H1 (cell line): ENCODE measurements around the gene MAPKAP1. TPM values are rescaled to one million over a fixed set of nuclear protein-coding genes. Genes with fewer than 3 reads are reported as not detected.

Source experiments
- CTCF ChIA-PET: fragments of 300-600 bp; sonication (Branson Sonifier 250); formaldehyde crosslinking; loops from one replicate; lab custom pipeline; 2021; ENCODE audit not compliant: partially characterized antibody; lab: Charles Lee
- POLR2A ChIA-PET: fragments of 300-600 bp; sonication (Branson Sonifier 250); formaldehyde crosslinking; loops from one replicate; lab custom pipeline; 2021; ENCODE audit warnings: inconsistent platforms; ENCODE audit not compliant: partially characterized antibody; lab: Charles Lee
- DNase-seq, 2 experiments: peaks; one replicate each; pipeline versions ENCODE4 v3.0.0 to v3.0.0-alpha.2; 2010 to 2022; ENCODE audit warnings: low spot score in 2 of 2, low read depth in 1 of 2, mixed read lengths in 1 of 2
- FAIRE-seq: peaks from 2 replicates; lab custom pipeline; 2011; peaks lifted over from hg19 to GRCh38; lab: Jason Lieb, UNC
- H2AFZ ChIP-seq: 2 replicates; pipeline ENCODE4 v1.8.1; 2012; ENCODE audit warnings: low read length, inconsistent platforms
- H2AK5ac ChIP-seq: 2 replicates; pipeline ENCODE4 v1.6.1; 2013; ENCODE audit warnings: low read depth, low read length
- H2BK120ac ChIP-seq: replicated peaks from 2 replicates; pipeline ENCODE3; 2013; ENCODE audit warnings: low read depth, low read length, inconsistent platforms
- H2BK12ac ChIP-seq: 2 replicates; pipeline ENCODE4 v1.6.1; 2013; ENCODE audit warnings: low read depth, low read length
- H2BK15ac ChIP-seq: 2 replicates; pipeline ENCODE4 v1.6.1; 2013; ENCODE audit warnings: low read length
- H2BK20ac ChIP-seq: 2 replicates; pipeline ENCODE4 v1.6.1; 2013; ENCODE audit warnings: low read length
- H2BK5ac ChIP-seq: 2 replicates; pipeline ENCODE4 v1.6.1; 2013; ENCODE audit warnings: low read depth, low read length
- H3K14ac ChIP-seq: 2 replicates; pipeline ENCODE4 v1.6.1; 2013; ENCODE audit warnings: inconsistent platforms; ENCODE audit not compliant: insufficient read length
- H3K18ac ChIP-seq: 2 replicates; pipeline ENCODE4 v1.6.1; 2013; ENCODE audit warnings: low read length; ENCODE audit errors: extremely low read depth
- H3K23ac ChIP-seq: 2 replicates; pipeline ENCODE4 v1.6.1; 2013; ENCODE audit warnings: inconsistent platforms; ENCODE audit not compliant: insufficient read length
- H3K23me2 ChIP-seq: 2 replicates; pipeline ENCODE4 v1.6.1; 2013; ENCODE audit warnings: low read depth, low read length
- H3K27ac ChIP-seq: 2 replicates; pipeline ENCODE4 v1.6.1; 2011; ENCODE audit warnings: low read depth, low read length, inconsistent platforms
- H3K27me3 ChIP-seq, 4 experiments: replicated peaks in 1 of 4; 1 replicate in 1 of 4; 2 replicates in 3 of 4; pipeline versions ENCODE4 v1.6.1 to v1.8.1; 2011 to 2013; ENCODE audit warnings: low read length in 3 of 4, mild to moderate bottlenecking in 3 of 4, inconsistent platforms in 2 of 4, mixed read lengths in 2 of 4, moderate library complexity in 1 of 4; ENCODE audit not compliant: control insufficient read depth in 3 of 4, insufficient read depth in 3 of 4; ENCODE audit errors: extremely low read depth in 1 of 4
- H3K36me3 ChIP-seq, 4 experiments: 2 replicates each; pipeline versions ENCODE4 v1.6.1 to v1.8.1; 2011 to 2013; ENCODE audit warnings: mild to moderate bottlenecking in 4 of 4, low read length in 3 of 4, moderate library complexity in 2 of 4, control low read depth in 1 of 4, inconsistent platforms in 1 of 4; ENCODE audit not compliant: insufficient read depth in 4 of 4, control insufficient read depth in 2 of 4
- H3K4ac ChIP-seq: replicated peaks from 2 replicates; pipeline ENCODE3; 2013; ENCODE audit warnings: low read length, low read depth, mixed read lengths, inconsistent platforms; ENCODE audit not compliant: insufficient read length
- H3K4me1 ChIP-seq, 4 experiments: replicated peaks in 1 of 4; 1 replicate in 1 of 4; 2 replicates in 3 of 4; pipeline versions ENCODE4 v1.6.1 to v1.8.1; 2011 to 2013; ENCODE audit warnings: low read length in 3 of 4, inconsistent platforms in 2 of 4, mixed read lengths in 1 of 4; ENCODE audit not compliant: insufficient read depth in 4 of 4, control insufficient read depth in 3 of 4
- H3K4me2 ChIP-seq, 2 experiments: 2 replicates each; pipeline versions ENCODE4 v1.6.1 to v1.8.1; 2011 to 2013; ENCODE audit warnings: low read depth in 2 of 2, low read length in 2 of 2, control low read depth in 1 of 2, inconsistent platforms in 1 of 2, mild to moderate bottlenecking in 1 of 2; ENCODE audit not compliant: insufficient read depth in 1 of 2
- H3K4me3 ChIP-seq, 4 experiments: fragments of 200-600, 300-600 bp in 1 of 4; sonication (generic), shearing (Covaris generic), sonication (Bioruptor Twin) in 1 of 4; 2 replicates each; pipeline versions ENCODE4 v1.5.1 to v1.8.1; 2011 to 2016; ENCODE audit warnings: low read length in 4 of 4, low read depth in 3 of 4, control low read depth in 2 of 4, inconsistent platforms in 2 of 4, mild to moderate bottlenecking in 2 of 4, mixed read lengths in 1 of 4, moderate library complexity in 1 of 4; ENCODE audit not compliant: insufficient read depth in 2 of 4; ENCODE audit errors: extremely low read depth in 1 of 4
- H3K56ac ChIP-seq: replicated peaks from 2 replicates; pipeline ENCODE3; 2013; ENCODE audit warnings: low read depth, mild to moderate bottlenecking, mixed read lengths, low read length, inconsistent platforms; ENCODE audit not compliant: insufficient read length
- H3K79me1 ChIP-seq: 2 replicates; pipeline ENCODE4 v1.6.1; 2013; ENCODE audit warnings: low read depth, low read length, control low read depth
- H3K79me2 ChIP-seq, 2 experiments: 2 replicates each; pipeline versions ENCODE4 v1.6.1 to v1.8.1; 2012 to 2013; ENCODE audit warnings: low read length in 2 of 2, mild to moderate bottlenecking in 2 of 2, inconsistent platforms in 1 of 2; ENCODE audit not compliant: insufficient read depth in 2 of 2, control insufficient read depth in 1 of 2
- H3K9ac ChIP-seq, 4 experiments: replicated peaks in 1 of 4; 1 replicate in 1 of 4; 2 replicates in 3 of 4; pipeline versions ENCODE4 v1.6.1 to v1.8.1; 2011 to 2013; ENCODE audit warnings: low read depth in 3 of 4, low read length in 3 of 4, control low read depth in 2 of 4, mild to moderate bottlenecking in 2 of 4, moderate library complexity in 2 of 4, inconsistent platforms in 1 of 4; ENCODE audit errors: extremely low read depth in 1 of 4
- H3K9me3 ChIP-seq, 2 experiments: 2 replicates each; pipeline versions ENCODE4 v1.6.1 to v1.8.1; 2012 to 2013; ENCODE audit warnings: mild to moderate bottlenecking in 2 of 2, moderate library complexity in 2 of 2, control low read depth in 1 of 2, inconsistent platforms in 1 of 2, low read depth in 1 of 2, low read length in 1 of 2, mixed read lengths in 1 of 2; ENCODE audit not compliant: insufficient read depth in 2 of 2
- H4K20me1 ChIP-seq, 2 experiments: replicated peaks in 1 of 2; 2 replicates each; pipeline versions ENCODE3 to v1.8.1; 2011 to 2013; ENCODE audit warnings: inconsistent platforms in 2 of 2, low read length in 2 of 2, mild to moderate bottlenecking in 1 of 2; ENCODE audit not compliant: insufficient read depth in 2 of 2, control insufficient read depth in 1 of 2
- H4K5ac ChIP-seq: 2 replicates; pipeline ENCODE4 v1.6.1; 2013; ENCODE audit warnings: low read length, low read depth, mixed read lengths, inconsistent platforms; ENCODE audit not compliant: insufficient read length
- H4K8ac ChIP-seq: 2 replicates; pipeline ENCODE4 v1.8.0; 2013; ENCODE audit warnings: mild to moderate bottlenecking, moderate library complexity, low read length, inconsistent platforms; ENCODE audit not compliant: insufficient read depth; ENCODE audit errors: extremely low read depth
- H4K91ac ChIP-seq: replicated peaks from 2 replicates; pipeline ENCODE3; 2013; ENCODE audit warnings: low read length, mixed read lengths, inconsistent platforms; ENCODE audit not compliant: insufficient read length
- CBX5 ChIP-seq: fragments of 300-800, 300-1000 bp; sonication (generic); IDR thresholded peaks from 2 replicates; pipeline ENCODE4 v1.7.1; 2016; ENCODE audit warnings: antibody characterized with exemption, low read length, low read depth
- CBX8 ChIP-seq: fragments of 300-800, 300-1000 bp; sonication (generic); IDR thresholded peaks from 2 replicates; pipeline ENCODE4 v1.7.1; 2016; ENCODE audit warnings: low read depth, low read length, borderline replicate concordance
- JUN ChIP-seq: IDR thresholded peaks from 2 replicates; pipeline ENCODE4 v1.6.1; 2011; ENCODE audit warnings: low read depth, mild to moderate bottlenecking, improper control_type of control experiment, low read length
- KDM4A ChIP-seq: IDR thresholded peaks from one replicate; pipeline ENCODE4 v1.7.1; 2012; ENCODE audit warnings: low read depth, mild to moderate bottlenecking, moderate library complexity, low read length, inconsistent platforms; ENCODE audit not compliant: severe bottlenecking
- MAFK ChIP-seq: IDR thresholded peaks from 2 replicates; pipeline ENCODE4 v1.6.1; 2012; ENCODE audit warnings: low read depth, mild to moderate bottlenecking, improper control_type of control experiment, low read length
- MAX ChIP-seq: IDR thresholded peaks from 2 replicates; pipeline ENCODE4 v1.6.1; 2012; ENCODE audit warnings: inconsistent platforms
- RXRA ChIP-seq: IDR thresholded peaks from 2 replicates; pipeline ENCODE4 v1.6.1; 2011; ENCODE audit warnings: low read depth, mild to moderate bottlenecking, low read length, moderate library complexity; ENCODE audit not compliant: insufficient read depth
- SIRT6 ChIP-seq: IDR thresholded peaks from one replicate; pipeline ENCODE4 v1.7.1; 2012; ENCODE audit warnings: low read length, inconsistent platforms
- SIX5 ChIP-seq: IDR thresholded peaks from 2 replicates; pipeline ENCODE4 v1.6.1; 2011; ENCODE audit warnings: mild to moderate bottlenecking, low read depth, low read length
- SRF ChIP-seq: IDR thresholded peaks from 2 replicates; pipeline ENCODE4 v1.6.1; 2011; ENCODE audit warnings: mild to moderate bottlenecking, low read depth, low read length, moderate library complexity
- WGBS, 2 experiments: shearing (Covaris generic) in 1 of 2; methylation state at CpG; one replicate each; pipeline versions ENCODE4 v1.1.6 to v1.1.7; 2013 to 2015; ENCODE audit warnings: low lambda C conversion rate in 2 of 2, mixed read lengths in 2 of 2, inconsistent platforms in 1 of 2, low coverage in 1 of 2, missing lambda C conversion rate in 1 of 2; ENCODE audit not compliant: insufficient replicate concordance in 2 of 2, insufficient coverage in 1 of 2, insufficient read length in 1 of 2; ENCODE audit errors: extremely low coverage in 1 of 2, missing lambda C conversion rate in 1 of 2; 5-methylcytosine and 5-hydroxymethylcytosine counted together
- polyA plus RNA-seq, 7 experiments: library from polyadenylated mRNA; depleted of rRNA in 3 of 7; stranded (reverse) in 5 of 7; unstranded in 2 of 7; fragments of >200 nt in 5 of 7; fragments of 200-250 nt in 2 of 7; gene quantifications; 1 replicate in 5 of 7; 2 replicates in 1 of 7; 4 replicates in 1 of 7; pipeline versions ENCODE4 v1.2.1 to v1.2.3, GENCODE V29; 2011 to 2013; ENCODE audit warnings: missing spikeins in 2 of 7, mixed read lengths in 2 of 7
- total RNA-seq: library from RNA; stranded (reverse); fragmentation: NEBNext Ultra II Directional; extraction: Animal tissue kit (Norgen Biotek cat#: 25700); gene quantifications from 2 replicates; pipeline ENCODE4 v1.2.1, GENCODE V29; 2021

Gene MAPKAP1
- total and polyA plus RNA-seq, 2 of the 8 experiments (the other 6 are each of a cell fraction or from before 2014, with no cell fraction given), result 79.2 to 140 TPM

DNA sequence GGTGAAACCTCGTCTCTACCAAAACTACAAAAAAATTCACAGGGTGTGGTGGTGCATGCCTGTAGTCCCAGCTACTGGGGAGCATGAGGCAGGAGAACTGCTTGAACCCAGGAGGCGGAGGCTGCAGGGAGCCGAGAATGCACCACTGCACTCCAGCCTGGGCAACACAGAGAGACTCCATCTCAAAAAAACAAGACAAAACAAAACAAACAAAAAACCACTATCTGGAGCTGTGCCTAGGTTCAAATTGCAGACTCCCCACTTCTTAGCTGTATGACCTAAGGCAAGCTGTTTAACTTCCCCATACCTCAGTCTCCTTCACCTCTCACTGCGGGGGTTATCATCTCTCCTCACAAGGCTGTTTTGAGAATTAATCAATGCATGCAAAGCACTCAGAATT is 68.0 kb downstream of the MAPKAP1 start:
- no peaks in the 10 kb centered on the region for H3K9me3 ChIP-seq
- no peak overlapping the region for H2BK15ac ChIP-seq
- H2BK5ac ChIP-seq, result no peak overlapping the region
- POLR2A ChIA-PET, result no interaction called here
- H3K23ac ChIP-seq, result no peak overlapping the region
- no peak for DNase-seq
- no peak overlapping the region for H2BK12ac ChIP-seq
- H4K91ac ChIP-seq, result no peak overlapping the region
- CTCF ChIA-PET, result no interaction called here
- no peak overlapping the region for H4K8ac ChIP-seq
- peaks cover 3% of the 10 kb centered on the region; the same call in 1 of the 2 replicates for H3K79me1 ChIP-seq
- H2BK120ac ChIP-seq, result no peak overlapping the region
- H2AK5ac ChIP-seq, result no peak overlapping the region
- no peak for TF ChIP-seq CBX8
- no peak for TF ChIP-seq RXRA
- no peak for TF ChIP-seq MAX
- TF ChIP-seq SIRT6, result no peak
- no peak for TF ChIP-seq JUN
- TF ChIP-seq SIX5, result no peak
- TF ChIP-seq KDM4A, result no peak
- no peak for TF ChIP-seq MAFK
- no peak for TF ChIP-seq CBX5
- TF ChIP-seq SRF, result no peak
- TF ChIP-seq, all 59 proteins: peak for 0
- Histone ChIP-seq H3K79me2 (peaks cover 0 to 53% of the 10 kb centered on the region in 2 experiments; a peak in 3 of 4 replicates), H3K36me3 (no peaks in the 10 kb centered on the region; a peak in 1 of 8 replicates), H2BK20ac (no peak overlapping the region), H3K4me1 (peaks cover 0 to 6% (median 0%) of the 10 kb centered on the region in 4 experiments; a peak in 1 of 7 replicates), H3K4me3 (no peak overlapping the region), H3K14ac (no peak overlapping the region), H3K9ac (no peak overlapping the region), H3K4me2 (no peak overlapping the region), H3K27ac (no peak overlapping the region), H3K23me2 (no peaks in the 10 kb centered on the region), H3K18ac (no peak overlapping the region), H3K56ac (no peak overlapping the region), H4K20me1 (peaks cover 0 to 4% of the 10 kb centered on the region in 2 experiments), H3K27me3 (no peaks in the 10 kb centered on the region), H3K4ac (no peak overlapping the region), H2AFZ (no peak overlapping the region), H4K5ac (no peak overlapping the region)
- FAIRE-seq, result no peak
- WGBS, 2 experiments, result 91% methylated on average over 4 of the region's 4 CpGs; no CpG with 5 or more reads in 1 of the 2 experiments
